ENCODE data around the gene FBXW7.

FBXW7 gene

GRCh38 chr4:152464030-152464823 lies 71.7 kb downstream of the FBXW7 start:
- no peak for DNase-seq

- no peak for DNase-seq
Observed at GRCh38 chr4:152463562-152463961, 72.3 kb downstream of the FBXW7 start.

GRCh38 chr4:152462695-152463094 lies 73.2 kb downstream of the FBXW7 start:
- no peak for DNase-seq

- no peak for DNase-seq
Observed at GRCh38 chr4:152462047-152462446, 73.8 kb downstream of the FBXW7 start.

- DNase-seq, result no peak
Observed at GRCh38 chr4:152460488-152460887, 75.4 kb downstream of the FBXW7 start.

GRCh38 chr4:152459326-152459725 lies 76.6 kb downstream of the FBXW7 start:
- DNase-seq, result no peak

- DNase-seq, result no peak
Observed at GRCh38 chr4:152458801-152459302, 77.0 kb downstream of the FBXW7 start.

- no peak for DNase-seq
Observed at GRCh38 chr4:152456609-152457008, 79.3 kb downstream of the FBXW7 start.

GRCh38 chr4:152455311-152455710 lies 80.6 kb downstream of the FBXW7 start:
- no peak for DNase-seq

GRCh38 chr4:152454398-152455011 lies 81.4 kb downstream of the FBXW7 start:
- DNase-seq, result no peak

GRCh38 chr4:152451496-152451895 lies 84.4 kb downstream of the FBXW7 start:
- no peak for DNase-seq

- no peak for DNase-seq
Observed at GRCh38 chr4:152448854-152449253, 87.0 kb downstream of the FBXW7 start.

- no peak for DNase-seq
Observed at GRCh38 chr4:152448038-152448707, 87.7 kb downstream of the FBXW7 start.

GRCh38 chr4:152443859-152444258 lies 92.0 kb downstream of the FBXW7 start:
- DNase-seq, result no peak

- no peak for DNase-seq
Observed at GRCh38 chr4:152437561-152437960, 98.3 kb downstream of the FBXW7 start.

GRCh38 chr4:152436384-152436783 lies 99.5 kb downstream of the FBXW7 start:
- DNase-seq, result no peak

- no peak for DNase-seq
Observed at GRCh38 chr4:152434011-152434410, 101.9 kb downstream of the FBXW7 start.

GRCh38 chr4:152431784-152432183 lies 104.1 kb downstream of the FBXW7 start:
- no peak for DNase-seq

- DNase-seq, result no peak
Observed at GRCh38 chr4:152431291-152431690, 104.6 kb downstream of the FBXW7 start.

GRCh38 chr4:152430507-152430906 lies 105.4 kb downstream of the FBXW7 start:
- DNase-seq, result no peak

GRCh38 chr4:152427981-152428380 lies 107.9 kb downstream of the FBXW7 start:
- DNase-seq, result no peak

GRCh38 chr4:152424977-152425376 lies 110.9 kb downstream of the FBXW7 start:
- no peak for DNase-seq

- no peak for DNase-seq
Observed at GRCh38 chr4:152424396-152424795, 111.5 kb downstream of the FBXW7 start.

GRCh38 chr4:152422817-152423320 lies 113.0 kb downstream of the FBXW7 start:
- DNase-seq, result no peak
